Osteocyte (in vitro differentiated cells): ENCODE data around the gene LECT2. TPM values are rescaled to one million over a fixed set of nuclear protein-coding genes. Genes with fewer than 3 reads are reported as not detected.

ENCODE experiments used
- DNase-seq: peaks from one replicate; pipeline ENCODE4 v3.0.0; 2021; ENCODE audit warnings: mixed read lengths; ENCODE audit not compliant: unreplicated experiment; ENCODE audit errors: extremely low spot score
- H3K27ac Mint-ChIP-seq: one replicate; pipeline ENCODE4 v1.8.0; 2021; ENCODE audit warnings: mild to moderate bottlenecking, mixed read lengths; ENCODE audit not compliant: unreplicated experiment
- H3K27me3 Mint-ChIP-seq: one replicate; pipeline ENCODE4 v1.8.0; 2021; ENCODE audit warnings: mixed read lengths; ENCODE audit not compliant: unreplicated experiment
- H3K36me3 Mint-ChIP-seq: one replicate; pipeline ENCODE4 v1.8.0; 2021; ENCODE audit warnings: mixed read lengths; ENCODE audit not compliant: unreplicated experiment
- H3K4me1 Mint-ChIP-seq: one replicate; pipeline ENCODE4 v1.8.0; 2021; ENCODE audit warnings: mixed read lengths; ENCODE audit not compliant: unreplicated experiment
- H3K4me3 Mint-ChIP-seq: one replicate; pipeline ENCODE4 v1.8.0; 2021; ENCODE audit warnings: mild to moderate bottlenecking, moderate library complexity, mixed read lengths; ENCODE audit not compliant: unreplicated experiment
- H3K9me3 Mint-ChIP-seq: one replicate; pipeline ENCODE4 v1.8.0; 2021; ENCODE audit warnings: mixed read lengths; ENCODE audit not compliant: unreplicated experiment
- CTCF ChIP-seq: fragments of 200-600 bp; sonication (generic); IDR thresholded peaks from 2 replicates; pipeline ENCODE4 v1.5.0; 2021; ENCODE audit warnings: antibody characterized with exemption, mild to moderate bottlenecking, moderate library complexity
- total RNA-seq: library from RNA; stranded (reverse); gene quantifications from 2 replicates; pipeline ENCODE4 v1.2.1, GENCODE V29; 2021

Gene LECT2
- total RNA-seq, 1 donor from 2014 or later, result not detected

DNA sequence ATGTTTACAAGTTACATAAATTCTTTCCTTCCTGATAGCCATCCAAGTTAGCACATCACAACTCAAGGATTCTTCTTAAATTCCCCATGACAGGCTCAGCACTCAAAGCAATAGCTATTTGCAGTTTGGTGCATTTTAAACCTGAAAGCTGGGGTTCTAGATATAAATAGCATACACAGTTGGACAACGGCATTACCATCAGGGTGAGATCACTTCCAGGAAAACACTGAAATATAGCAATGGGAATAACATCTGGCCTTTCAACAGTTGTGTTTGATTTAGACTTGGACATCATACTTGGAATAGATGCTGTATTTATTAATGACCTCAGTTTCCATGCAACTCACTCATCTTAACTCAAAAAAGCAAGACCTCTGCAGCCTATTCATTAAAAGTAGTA is 24.7 kb upstream of the LECT2 start:
- no peaks in the 10 kb centered on the region for H3K27me3 Mint-ChIP-seq
- no peak for DNase-seq
- no peak for TF ChIP-seq CTCF
- H3K36me3 Mint-ChIP-seq, result no peaks in the 10 kb centered on the region
- H3K4me1 Mint-ChIP-seq, result peaks cover 12% of the 10 kb centered on the region
- H3K9me3 Mint-ChIP-seq, result no peaks in the 10 kb centered on the region
- no peak overlapping the region for H3K4me3 Mint-ChIP-seq
- H3K27ac Mint-ChIP-seq, result peak overlapping the region; percentile 31

DNA sequence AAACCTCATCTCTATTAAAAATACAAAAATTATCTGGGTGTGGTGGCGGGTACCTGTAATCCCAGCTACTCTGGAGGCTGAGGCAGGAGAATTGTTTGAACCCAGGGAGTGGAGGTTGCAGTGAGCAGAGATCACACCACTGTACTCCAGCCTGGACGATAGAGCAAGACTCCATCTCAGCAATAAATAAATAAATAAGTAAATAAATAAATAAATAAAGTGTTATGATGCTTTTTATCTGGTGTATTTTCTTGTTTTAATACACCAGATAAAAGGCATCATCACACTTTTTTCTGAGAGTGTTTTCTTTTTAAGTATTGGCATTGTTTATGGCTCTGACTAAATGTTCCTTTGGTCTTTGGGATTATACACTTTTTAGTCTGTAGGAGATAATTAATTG is 24.2 kb upstream of the LECT2 start:
- Mint-ChIP-seq H3K36me3 (no peaks in the 10 kb centered on the region), H3K27ac (no peak overlapping the region), H3K27me3 (no peaks in the 10 kb centered on the region), H3K4me1 (peaks cover 13% of the 10 kb centered on the region), H3K4me3 (no peak overlapping the region), H3K9me3 (no peaks in the 10 kb centered on the region)
- TF ChIP-seq CTCF, result no peak
- DNase-seq, result no peak

DNA sequence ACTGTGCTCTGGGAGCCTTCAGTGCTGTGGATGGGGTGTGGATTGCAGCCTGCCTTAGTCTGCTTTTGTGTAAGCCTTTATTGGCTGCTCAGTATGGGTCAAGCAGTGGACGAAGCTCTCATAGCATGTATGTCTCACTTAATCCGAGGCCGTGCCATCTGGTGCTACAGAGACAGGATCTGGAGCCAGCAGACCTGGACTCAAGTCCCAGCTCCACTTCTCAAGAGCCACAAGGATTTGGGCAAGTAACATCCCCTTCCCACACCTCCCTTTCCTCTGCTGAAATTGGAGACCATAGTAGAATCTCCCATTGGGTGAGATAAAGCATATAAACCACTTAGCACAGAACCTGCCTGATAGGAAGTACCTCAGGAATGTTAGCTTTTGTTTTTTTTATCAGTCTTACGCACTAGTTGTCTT is 23.4 kb upstream of the LECT2 start:
- TF ChIP-seq CTCF, result no peak
- Mint-ChIP-seq H3K27me3 (no peaks in the 10 kb centered on the region), H3K27ac (no peak overlapping the region), H3K36me3 (no peaks in the 10 kb centered on the region), H3K4me1 (peaks cover 19% of the 10 kb centered on the region), H3K9me3 (no peaks in the 10 kb centered on the region), H3K4me3 (no peak overlapping the region)
- no peak for DNase-seq

DNA sequence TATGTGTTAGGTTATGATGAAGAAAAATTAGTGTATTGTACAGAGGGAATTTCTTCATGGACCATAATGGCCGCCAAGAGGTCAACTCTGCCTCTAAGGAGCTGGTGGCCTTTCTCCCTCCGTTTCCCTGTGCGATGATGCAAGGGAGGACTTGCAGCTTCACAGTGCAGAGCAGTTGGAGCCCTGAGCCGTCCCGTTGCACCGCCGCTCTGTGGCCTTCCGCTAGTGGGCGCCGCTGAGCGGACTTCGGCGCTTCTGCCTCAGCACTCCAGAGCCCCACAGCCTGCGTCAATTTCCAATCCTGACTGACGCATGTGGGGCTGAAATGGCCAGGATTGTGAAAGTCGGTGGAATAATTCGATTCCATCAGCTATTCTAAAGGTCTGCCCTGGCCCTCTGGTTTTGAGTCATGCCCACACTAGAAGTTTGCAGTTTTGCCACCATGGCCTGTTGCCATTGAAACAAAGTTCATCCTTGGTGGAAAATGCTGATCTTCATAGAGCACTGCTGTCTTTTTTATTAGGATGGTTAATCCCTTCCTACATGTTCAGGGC is 22.7 kb upstream of the LECT2 start:
- peaks cover 19% of the 10 kb centered on the region for H3K4me1 Mint-ChIP-seq
- no peaks in the 10 kb centered on the region for H3K27me3 Mint-ChIP-seq
- no peak overlapping the region for H3K4me3 Mint-ChIP-seq
- no peak overlapping the region for H3K27ac Mint-ChIP-seq
- no peak for DNase-seq
- no peaks in the 10 kb centered on the region for H3K9me3 Mint-ChIP-seq
- peak; percentile 25 for TF ChIP-seq CTCF
- H3K36me3 Mint-ChIP-seq, result no peaks in the 10 kb centered on the region

GRCh38 chr5:135976216-135976615 is 21.4 kb upstream of the LECT2 start:
- peaks cover 19% of the 10 kb centered on the region for H3K4me1 Mint-ChIP-seq
- H3K27me3 Mint-ChIP-seq, result no peaks in the 10 kb centered on the region
- H3K9me3 Mint-ChIP-seq, result peaks cover 3% of the 10 kb centered on the region
- TF ChIP-seq CTCF, result no peak
- no peak overlapping the region for H3K27ac Mint-ChIP-seq
- H3K36me3 Mint-ChIP-seq, result no peaks in the 10 kb centered on the region
- no peak for DNase-seq
- no peak overlapping the region for H3K4me3 Mint-ChIP-seq
